SKM-1 treated with dmso at 0.1 percent for 144 hours (cell line): Measurements from ENCODE around the gene NIF3L1.

Experiments used
- DNase-seq: peaks from one replicate; lab custom pipeline; 2025; ENCODE audit not compliant: unreplicated experiment; lab: John Stamatoyannopoulos, UW

The NIF3L1 gene, protein sequence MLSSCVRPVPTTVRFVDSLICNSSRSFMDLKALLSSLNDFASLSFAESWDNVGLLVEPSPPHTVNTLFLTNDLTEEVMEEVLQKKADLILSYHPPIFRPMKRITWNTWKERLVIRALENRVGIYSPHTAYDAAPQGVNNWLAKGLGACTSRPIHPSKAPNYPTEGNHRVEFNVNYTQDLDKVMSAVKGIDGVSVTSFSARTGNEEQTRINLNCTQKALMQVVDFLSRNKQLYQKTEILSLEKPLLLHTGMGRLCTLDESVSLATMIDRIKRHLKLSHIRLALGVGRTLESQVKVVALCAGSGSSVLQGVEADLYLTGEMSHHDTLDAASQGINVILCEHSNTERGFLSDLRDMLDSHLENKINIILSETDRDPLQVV

DNA sequence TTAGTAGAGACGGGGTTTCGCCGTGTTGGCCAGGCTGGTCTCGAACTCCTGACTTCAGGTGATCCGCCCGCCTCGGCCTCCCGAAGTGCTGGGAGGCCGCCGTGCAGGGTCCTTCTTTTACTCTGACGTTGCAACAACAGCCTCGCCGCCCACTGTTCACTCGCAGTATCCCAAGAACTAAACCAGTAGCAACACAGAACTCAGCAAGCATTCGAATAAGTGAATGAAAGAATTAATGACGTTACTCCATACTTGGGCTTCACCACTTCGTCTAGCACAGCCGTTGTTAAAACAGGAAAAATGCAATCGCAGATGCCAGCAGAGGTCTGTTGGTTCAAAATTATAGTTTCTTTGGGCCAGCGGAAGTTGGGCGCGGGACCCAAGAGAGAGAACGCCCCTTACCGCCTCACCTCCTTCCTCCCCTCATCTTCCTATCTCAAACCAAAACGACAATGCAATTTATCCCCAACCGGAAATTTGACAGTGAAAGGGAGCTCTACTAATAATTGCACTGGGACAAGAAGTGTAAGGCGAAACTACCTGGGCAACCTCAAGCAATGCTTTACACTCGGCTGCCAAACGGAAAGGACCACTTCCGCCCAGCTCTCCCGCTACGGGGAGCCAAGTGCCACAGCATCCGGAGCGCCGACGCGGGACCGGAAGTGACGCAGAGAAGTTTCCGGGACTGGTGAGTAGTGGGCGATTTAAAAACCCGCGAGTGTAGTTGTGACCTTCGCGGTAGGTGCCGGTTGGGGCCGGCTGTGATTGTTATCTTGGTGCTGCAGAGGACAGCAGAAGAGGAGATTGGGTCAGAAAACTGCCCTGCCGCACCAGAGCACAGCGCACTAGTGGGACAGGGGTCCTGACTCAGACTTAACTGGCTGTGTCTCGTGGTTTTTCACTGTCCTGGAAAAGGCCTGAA lies at the start of gene NIF3L1, which contains the start of gene PPIL3:
Gene NIF3L1 (plus strand): TSS at position 668 of the 922 bp plus-strand sequence. CDS start 2,573 bp downstream, outside the sequence.
Gene PPIL3 (minus strand): TSS at position 374 of the 922 bp plus-strand sequence. CDS start 1,462 bp downstream, outside the sequence.
- peak; percentile 94 for DNase-seq

DNA sequence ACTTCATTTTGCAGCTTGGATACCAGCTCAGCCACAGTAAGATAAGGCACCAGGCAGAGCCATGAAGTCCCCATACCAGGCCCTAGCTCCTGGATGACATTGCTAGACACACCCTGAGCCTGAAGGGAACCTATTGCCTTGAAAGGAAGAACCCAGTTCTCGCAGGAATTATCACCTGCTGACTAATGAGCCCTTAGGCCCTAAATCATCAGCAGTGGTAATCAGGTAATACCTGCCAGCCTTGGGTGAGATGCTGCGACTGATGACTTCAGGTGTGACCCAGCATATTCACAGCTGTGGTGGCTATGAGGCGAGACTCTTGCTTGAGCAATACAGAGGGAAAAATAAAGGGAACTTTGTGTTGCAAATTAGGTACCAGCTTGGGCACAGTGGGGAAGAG lies 49.7 kb upstream of the NIF3L1 start:
- DNase-seq: no peak

DNA sequence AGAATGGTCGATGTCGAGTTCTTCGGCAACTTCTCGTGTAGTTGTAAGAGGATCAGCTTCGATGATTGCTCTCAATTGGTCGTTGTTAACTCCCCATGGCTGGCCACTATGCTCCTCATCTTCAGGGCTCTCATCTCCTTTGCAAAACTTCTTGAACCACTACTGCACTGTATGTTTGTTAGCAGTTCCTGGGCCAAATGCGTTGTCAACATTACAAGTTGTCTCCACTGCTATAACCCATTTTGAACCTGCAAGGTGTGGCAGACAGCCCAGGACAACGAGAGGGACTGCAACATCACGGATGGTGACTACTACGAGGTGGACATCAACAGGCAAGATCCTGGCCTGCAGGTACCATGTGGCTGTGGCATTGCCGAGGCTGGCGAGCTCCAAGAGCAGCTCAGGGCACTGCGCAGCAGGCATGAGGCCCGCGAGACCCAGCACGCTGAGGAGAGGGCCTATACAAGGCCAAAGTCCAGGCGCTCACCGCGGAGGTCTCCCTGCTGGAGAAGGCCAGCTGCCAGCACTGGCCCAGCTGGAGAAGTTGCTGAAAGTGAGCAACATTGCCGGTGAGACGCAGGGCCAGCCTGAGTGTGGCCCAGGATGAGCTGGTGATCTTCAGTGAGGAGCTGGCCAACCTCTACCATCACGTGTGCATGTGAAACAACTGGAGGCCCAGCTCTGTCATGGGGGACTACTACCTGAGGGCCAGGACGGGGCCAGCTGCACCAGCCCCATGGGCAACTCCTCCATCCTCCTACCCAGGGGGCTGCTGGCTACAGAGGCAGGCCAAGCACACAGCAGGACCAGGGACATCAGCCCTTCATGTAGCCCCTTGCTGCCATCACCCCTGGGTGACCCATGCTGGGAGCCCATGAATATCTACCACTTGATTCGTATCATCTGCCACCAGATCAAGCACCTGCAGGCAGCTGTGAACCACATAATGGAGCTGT lies 44.9 kb upstream of the NIF3L1 start:
- DNase-seq: no peak

DNA sequence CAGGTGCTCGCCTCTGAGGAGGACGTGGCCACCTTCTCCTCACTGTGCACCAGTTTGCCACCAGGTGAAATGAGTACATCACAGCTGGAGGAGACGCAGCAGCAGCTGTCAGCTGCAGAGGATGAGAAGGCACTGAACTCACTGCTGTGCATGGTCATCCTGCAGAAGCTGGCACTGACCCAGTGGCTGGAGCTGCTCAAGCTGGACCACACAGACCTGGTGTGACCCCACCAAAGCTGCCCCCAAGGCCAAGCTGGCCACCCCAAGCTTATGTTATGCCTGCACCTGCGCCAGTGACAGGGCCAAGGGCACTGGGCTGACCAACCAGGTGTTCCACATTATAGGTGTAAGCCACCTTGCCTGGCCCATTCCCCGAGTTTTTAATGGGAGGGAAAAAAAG lies 44.0 kb upstream of the NIF3L1 start:
- no peak for DNase-seq

DNA sequence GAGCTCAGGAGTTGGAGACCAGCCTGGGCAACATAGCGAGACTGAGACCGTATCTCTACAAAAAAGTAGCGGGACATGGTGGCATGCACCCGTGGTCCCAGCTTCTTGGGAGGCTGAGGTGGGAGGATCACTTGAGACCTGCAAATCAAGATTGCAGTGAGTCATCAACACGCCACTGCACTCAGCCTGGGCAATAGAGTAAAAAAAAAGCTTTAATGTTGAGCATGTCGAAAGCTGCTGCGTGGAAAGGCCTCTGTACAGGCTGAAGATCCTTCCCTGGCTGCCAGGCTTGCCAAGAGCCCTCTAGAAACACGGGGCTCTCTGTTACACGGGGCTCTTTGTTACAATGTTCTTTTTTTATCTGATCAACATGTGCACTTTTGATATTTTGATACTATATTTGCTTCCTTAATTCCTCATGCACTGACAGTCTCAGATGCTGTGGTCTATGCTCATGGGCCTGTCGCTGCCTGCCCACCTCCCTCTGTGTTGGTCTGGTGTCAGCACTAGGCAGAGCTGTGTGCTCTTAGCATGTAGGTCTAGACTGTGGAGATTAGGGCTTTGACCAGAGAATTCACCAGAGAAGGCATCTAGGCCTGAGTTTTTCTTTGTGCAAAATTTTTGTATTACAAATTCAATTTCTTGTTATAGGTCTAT lies 43.4 kb upstream of the NIF3L1 start:
- DNase-seq: no peak

DNA sequence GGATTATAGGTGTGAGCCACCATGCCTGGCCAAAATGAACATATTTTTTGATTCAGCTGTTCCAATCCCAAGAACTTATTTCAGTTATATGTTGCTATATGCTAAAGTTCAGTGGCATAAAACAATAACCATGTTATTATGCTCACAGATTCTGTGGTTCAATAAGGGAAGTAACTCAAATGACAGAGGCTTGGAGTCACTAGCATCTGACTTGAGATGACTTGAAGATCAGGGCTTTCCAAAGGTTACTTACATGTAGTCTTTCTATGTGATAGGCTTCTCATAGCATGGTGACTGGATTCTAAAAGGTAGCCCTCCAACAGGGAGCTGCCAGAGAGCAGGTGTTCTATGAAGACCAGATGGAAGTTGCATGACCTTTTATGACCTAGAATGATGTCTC lies 41.9 kb upstream of the NIF3L1 start:
- DNase-seq: no peak

DNA sequence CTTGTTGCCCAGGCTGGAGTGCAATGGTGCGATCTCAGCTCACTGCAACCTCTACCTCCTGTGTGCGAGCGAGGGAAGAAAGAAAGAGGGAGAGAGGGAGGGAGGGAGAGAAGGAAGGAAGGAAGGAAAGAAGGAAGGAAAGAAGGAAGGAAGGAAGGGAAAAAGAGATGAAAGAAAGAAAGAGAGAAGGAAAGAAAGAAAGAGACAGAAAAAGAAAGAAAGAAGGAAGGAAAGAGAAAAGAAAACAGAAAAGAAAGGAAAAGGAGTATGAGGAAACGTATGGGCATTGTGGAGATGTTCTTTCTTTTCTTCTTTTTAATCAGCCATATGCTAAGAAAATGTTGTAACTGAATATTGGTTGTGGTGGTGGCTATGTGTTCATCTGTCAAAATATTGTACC lies 41.2 kb upstream of the NIF3L1 start:
- DNase-seq: no peak

DNA sequence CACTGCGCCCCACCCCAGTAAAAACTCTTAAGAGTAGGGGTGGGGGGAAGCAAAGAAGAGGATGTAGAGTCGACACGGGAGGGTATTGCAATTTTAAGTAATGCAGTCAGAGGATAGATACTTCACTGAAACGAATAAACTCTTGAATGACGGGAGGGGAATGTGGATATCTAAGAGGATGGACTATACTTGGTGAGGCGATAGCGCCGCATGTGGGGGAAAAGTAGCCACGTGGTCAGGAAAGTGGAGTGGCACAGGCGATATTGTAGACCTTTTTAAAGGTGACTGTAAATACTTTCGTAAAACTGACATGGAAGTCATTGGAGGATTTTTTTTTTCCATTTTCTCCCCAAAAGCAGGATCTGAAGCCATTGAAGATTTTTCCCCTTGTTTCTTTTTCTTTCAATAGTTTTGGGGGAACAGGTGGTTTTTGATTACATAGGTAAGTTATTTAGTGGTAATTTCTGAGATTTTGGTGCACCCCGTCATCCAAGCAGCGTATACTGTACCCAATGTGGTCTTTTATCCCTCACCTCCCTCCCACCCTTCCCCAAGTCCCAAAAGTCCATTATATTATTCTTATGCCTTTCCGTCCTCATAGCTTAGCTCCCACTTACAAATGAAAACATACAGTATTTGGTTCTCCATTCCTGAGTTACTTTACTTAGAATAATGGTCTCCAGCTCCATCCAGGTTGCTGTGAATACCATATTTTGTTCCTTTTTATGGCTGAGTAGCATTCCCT lies 38.5 kb upstream of the NIF3L1 start:
- no peak for DNase-seq

DNA sequence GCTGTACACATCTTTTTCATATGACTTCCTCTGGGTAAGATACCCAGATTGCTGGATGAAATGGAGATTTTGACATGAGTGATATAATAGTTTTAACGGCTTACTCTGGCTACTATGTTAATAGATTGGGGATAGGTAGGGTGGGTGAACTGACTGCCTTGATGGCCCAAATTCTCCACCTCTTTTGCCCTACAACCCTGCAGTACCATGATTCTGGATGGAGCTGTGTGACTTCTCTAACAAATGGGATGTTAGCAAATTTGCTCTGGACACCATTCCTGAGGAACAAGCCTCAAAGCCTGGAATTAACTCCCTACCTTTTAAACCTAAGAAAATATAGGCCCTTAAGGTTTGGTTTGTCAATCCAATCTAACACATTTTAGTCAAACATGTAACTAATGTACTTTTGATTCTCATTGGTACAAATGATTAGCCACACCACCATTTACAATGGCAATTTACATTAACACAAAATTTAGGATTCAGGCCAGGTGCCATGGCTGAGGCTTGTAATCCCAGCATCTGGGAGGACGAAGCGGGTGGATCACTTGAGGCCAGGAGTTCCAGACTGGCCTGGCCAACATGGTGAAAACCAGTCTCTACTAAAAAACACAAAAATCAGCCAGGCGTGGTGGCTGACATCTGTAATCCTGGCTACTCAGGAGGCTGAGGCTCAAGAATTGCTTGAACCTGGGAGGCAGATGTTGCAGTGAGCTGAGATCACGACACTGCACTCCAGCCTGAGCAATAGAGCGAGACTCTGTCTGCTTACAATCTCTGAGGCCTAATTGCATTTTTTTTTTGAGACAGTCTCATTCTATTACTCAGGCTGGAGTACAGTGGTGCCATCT lies 37.5 kb upstream of the NIF3L1 start:
- no peak for DNase-seq

DNA sequence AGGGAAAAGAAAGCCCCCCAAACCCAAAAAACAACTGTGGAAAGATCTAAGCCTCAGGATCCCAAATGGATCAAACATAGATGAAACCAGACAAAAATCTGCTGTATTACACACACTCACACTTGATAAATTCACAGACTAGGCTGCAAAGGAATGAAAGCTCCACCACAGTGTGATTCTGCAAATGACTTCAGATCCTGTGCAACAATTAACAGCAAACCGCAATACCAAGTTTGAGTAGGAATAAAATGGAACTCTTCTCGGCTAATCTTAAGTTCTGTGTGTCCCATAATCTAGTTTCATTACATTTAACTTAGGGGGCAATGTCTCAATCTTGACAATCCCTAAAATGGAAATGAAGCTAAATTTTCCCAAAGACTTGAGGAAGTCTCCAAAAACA lies 36.6 kb upstream of the NIF3L1 start:
- DNase-seq: no peak

DNA sequence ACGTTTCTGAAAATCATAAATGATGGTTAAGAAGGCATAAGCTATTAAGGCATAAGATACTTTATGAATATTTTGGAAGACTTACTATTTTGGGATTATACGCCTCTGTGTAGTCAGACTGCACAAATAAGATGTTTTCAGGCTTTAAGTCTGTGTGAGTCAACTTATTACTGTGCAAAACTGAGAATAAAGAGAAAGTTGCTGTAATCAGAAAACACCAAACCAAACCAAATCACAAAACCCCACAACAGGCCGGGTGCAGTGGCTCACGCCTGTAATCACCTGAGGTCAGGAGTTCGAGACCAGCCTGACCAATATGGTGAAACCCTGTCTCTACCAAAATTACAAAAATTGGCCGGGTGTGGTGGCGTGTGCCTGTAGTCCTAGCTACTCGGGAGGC lies 32.4 kb upstream of the NIF3L1 start:
- DNase-seq: no peak

DNA sequence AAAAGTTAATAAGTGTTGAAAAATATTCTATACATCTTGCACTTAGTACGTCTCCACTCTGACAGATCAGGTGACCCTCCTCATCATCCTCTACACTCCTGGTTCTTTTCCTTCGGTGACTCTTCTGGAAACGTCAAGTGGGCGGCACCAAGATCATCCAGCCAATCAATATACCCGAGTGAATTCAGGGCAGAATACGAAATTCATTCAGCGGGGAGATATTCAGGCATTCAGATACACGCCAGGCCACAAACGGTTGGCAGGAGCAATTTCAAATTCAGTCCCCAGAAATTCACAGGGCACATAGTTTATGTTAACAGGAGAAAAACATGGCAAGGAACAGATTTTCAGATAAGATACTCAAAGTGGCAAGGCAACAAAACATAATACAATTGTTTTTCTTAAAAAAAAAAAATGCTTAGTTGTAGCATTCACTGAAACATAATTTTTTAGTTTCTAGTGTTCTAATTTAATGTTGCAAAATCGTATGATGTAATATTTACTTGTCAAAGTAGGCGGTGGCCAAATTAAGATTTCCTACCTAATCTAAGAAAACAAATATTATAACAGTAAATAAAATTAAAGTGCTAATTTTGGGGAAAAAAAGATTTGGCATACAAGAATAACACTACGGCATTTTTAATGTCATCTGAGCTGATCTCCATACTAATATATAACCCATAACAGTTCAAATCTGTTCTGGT lies 28.9 kb upstream of the NIF3L1 start:
- no peak for DNase-seq

DNA sequence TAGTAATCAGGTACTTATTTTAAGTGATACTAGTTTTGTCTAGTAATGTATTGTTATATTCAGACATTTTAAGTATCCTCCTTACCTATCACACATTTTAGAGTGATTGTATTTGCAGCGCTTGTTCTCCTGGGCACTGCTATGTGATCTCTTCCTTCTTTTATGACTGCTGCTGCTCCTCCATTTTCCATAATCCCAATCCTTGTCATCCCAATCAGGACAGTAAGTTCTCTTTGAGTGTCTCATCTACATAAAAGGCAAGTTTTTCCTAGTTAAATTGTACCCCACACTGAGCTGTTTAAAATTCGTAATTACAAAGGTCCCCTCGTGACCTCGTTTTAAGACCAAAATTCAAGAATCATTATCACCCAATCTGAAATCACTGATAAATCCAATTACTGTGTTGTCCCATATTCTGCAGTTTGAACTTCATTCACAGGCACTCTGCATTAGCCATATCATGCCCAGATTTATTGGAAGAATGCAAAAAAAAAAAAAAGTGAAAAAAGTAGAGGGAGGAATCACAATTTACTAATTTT lies 27.5 kb upstream of the NIF3L1 start:
- DNase-seq: no peak

DNA sequence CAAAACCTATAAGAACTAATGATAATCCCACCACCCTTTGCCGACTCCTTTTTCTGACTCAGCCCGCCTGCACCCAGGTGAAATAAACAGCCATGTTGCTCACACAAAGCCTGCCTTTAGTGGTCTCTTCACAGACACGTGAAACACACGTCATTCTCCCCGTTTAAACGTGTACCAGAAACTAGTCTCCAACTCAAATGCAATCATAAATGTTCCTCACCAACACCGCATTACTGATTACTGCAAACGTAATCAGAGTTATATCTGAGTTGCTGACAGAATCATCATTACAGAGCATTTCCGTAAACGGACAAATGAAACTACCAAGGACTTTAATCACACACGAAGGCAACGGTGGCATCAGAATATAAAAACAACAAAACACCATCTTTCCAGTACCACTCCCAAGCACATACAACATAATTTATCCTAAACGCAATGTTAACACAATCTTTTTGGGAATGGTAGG lies 26.6 kb upstream of the NIF3L1 start:
- no peak for DNase-seq

DNA sequence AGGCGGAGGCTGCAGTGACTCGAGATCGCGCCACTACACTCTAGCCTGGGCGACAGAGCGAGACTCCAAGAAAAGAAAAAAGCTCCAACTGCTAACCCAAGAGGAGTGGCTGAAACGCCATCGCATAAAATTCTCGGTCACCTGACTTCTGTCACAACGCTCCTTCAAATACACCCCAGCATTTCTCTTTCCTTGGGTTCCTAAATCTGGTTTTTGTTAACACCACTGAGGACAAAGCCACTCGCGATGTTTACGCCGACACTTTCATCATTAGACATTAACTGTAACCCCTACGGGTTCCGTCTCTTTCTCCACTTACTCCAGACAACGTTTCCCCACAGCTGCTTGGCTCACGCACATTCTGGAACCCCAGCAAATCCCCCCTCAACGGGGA lies 25.4 kb upstream of the NIF3L1 start:
- DNase-seq: no peak

DNA sequence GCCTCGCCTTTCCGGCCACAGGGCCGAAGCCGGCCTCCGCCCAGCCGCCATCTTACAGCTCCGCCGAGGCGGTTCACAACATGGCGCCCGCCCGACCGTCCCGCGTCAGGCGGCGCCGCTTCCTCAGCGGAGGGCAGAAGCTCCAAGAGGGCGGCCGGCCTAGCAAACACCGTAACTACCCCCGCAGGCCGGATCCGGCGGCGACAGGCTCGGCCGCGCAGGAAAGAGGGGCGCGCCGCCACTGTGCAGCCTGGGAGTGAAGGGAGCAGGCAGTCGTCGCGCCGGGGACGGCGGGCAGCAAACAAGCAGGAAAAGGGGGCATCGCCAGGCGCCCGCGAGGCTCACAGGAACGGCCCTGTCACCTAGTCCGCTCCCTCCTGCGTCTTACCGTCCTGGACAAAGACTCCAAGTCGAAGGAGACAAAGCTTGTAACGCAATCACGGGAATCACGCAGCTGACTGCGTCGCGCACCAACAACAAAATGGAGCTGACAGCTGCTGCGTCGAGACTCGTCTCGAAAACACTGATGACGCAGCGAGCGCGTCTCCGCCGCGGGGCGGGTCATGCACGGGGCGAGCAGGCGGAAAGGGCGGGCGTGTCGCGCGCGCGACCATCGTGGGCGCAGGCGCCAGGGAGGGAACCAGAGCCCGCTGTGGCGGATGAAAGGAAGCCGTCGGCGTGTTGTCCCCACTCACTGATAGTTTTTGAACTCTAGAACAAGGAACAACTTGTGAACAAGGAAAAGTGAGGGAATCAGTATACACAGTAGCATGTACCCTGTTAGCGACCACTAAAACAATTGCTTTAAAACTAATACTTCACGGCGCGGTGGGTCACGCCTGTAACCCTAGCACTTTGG lies 24.8 kb upstream of the NIF3L1 start, which contains the start of gene CLK1:
Gene CLK1 (minus strand): TSS at position 483 of the 859 bp plus-strand sequence. CDS start 2,796 bp downstream, outside the sequence.
- peak; percentile 84 for DNase-seq

DNA sequence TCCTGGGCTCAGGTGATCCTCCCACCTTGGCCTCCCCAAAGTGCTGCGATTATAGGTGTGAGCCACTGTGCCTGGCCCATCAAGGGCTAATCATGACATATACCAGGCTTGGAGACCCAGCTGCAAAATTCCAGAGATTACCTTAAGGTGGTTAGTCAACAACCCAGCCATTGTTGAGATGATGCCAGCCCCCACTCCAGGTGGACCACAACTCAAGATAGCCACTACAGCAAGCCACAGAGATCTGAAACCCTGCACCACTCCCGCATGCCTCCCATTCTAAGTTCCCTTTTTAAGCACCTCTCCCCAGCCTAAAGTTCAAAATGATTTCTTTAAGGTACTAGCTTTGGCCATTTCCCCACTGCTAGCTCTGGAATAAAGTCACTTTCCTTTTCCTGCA lies 20.2 kb upstream of the NIF3L1 start:
- DNase-seq: no peak
